Posterior cingulate gyrus (tissue), 11 donors: ENCODE data around the gene CACNA1B.
A peak's percentile ranks its signal among the peaks of the same experiment; 100 is the strongest.
"Not testable (repeated sequence)": the region's sequence is repeated elsewhere in the genome, so short reads cannot be mapped to it uniquely, and the experiment has no call there.

ENCODE experiments used
- DNase-seq, 10 donors: peaks; one replicate each; pipeline versions ENCODE4 v3.0.0 to v3.0.0-alpha.2; 2020 to 2021; ENCODE audit warnings: mixed read lengths in 3 of 10
- intact Hi-C: fragments of 100-400 bp; cut with DNase I; formaldehyde crosslinking; loops from one replicate; pipeline ENCODE4 v1.15.1; 2023

Gene CACNA1B

DNA sequence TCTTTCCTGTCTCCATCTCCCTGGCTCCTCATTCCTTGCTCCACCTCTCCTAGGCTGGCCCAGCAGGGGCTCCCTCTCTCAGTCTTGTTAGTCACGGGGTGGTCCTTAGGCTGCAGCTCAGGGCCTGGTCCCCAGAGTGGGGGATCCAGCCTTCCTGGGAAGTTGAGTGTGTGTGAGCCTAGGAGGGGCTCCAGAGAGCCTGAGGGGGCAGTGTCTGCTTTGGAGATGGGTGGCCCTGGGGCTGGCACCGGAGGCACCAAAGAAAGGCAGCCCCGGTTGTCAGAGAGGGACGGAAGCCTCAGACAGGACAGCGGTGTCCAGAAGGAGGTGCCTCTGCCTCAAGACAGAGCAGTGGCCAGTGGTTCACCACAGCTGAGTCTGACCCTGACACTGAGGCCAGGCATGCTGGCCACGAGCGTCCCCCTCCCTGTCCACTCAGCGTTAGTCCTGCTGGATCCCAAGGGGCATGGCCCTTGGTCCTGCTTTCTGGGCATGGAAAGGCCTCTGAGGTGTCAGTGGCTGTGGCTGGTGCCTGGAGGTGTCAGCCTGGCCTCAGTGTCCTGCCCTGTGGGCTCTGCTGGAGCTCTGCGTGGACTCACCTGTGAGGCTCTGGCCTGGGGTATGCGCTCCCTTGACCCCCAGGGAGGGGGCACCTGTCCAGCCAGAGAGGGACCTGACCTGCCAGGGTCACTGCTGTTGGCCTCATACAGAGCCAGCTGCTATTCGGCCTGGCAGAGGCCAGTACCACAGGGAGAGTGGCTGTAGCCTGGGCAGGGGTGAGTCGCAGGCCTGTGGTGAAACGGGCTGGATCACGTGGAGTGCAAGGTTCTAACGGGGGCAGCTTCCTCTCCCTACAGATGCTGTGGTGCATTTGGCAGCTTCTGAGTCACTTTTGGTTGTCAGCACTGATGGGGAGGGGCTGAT, 130.6 kb downstream of the CACNA1B start:
- intact Hi-C loops, result no loop called here
- peak in 5 of 10 donors; percentile 5 to 67 (median 56) for DNase-seq

DNA sequence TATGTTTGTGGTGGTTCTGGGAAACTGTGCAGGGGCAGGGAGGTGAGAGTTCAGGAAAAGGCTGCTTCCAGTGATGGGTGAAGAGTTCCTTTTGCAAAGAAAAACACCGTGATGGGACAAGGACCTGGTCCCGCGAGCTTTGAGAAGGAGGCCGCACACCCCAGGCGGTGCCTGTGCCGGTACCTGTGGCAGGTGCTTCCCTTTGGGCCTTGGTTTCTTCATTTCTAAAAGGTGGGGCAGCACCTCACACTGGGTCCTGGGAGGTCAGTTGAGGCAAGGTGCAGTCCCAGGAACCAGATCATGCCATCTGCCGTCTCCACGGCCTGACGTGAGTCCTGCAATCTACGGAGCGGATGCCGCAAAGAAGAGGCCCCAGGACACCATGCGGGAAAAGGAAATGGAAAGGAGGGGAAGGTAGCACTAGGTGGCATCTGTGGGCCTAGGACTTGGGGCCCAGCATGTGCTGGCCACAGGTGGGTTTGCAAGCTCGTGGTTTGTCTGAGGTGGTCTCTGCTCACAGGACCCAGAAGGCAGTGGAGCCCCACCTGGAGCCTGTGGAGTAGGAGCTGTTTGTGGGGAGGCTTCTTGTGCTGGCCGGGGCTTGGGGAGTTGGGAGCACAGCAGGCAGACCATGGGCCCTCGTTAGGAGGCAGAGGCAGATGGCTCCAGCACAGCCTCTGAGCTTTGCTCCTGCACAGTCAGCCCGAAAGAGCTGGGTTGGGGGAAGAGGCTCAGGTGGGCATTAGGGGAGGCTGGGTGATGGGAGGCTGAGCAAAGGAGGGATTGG, 131.6 kb downstream of the CACNA1B start:
- peak in 2 of 10 donors; percentile 3 to 68 for DNase-seq
- intact Hi-C loops, result no loop called here

DNA sequence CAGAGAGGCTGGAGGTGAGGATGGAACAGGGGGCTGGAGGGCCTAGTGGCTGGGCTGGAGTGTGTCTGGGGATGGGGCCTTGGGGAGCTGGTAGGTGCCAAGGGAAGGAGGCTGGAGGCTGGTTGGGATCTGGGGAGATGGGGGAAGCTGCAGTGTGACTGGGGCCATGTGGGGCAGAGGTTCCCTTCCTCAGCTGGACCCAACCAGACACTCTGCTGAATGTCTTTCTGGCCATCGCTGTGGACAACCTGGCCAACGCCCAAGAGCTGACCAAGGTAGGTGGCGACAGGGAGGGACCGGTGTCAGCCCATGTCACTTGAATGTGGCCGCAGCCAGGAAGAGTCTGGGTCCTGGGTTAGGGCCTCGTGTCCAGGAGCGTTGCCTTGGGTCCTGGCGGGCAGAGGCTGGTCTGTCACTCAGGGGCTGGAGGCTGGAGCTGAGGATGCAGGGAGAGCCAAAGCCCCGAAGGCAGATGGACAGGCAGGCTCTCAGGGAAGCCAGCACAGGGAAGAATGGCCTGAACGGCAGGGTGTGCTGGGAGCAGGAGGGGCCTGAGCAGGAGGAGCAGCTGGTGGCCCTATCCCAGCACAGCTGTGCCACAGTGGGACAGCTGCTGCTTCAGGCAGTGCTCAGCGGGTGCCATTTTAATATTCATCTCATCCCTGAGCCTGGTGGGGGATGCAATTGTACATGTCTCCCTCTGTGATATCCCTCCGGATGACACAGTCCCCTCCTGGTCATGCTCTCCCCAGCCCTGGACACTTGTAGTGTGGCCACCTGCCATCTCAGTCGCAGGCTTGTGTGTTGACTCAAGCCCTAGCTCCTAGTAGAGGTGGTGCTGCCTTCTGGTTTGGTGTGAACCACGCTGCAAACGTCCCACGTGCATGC, 132.5 kb downstream of the CACNA1B start:
- peak in 3 of 10 donors; percentile 10 to 87 (median 79) for DNase-seq
- intact Hi-C loops, result no loop called here

DNA sequence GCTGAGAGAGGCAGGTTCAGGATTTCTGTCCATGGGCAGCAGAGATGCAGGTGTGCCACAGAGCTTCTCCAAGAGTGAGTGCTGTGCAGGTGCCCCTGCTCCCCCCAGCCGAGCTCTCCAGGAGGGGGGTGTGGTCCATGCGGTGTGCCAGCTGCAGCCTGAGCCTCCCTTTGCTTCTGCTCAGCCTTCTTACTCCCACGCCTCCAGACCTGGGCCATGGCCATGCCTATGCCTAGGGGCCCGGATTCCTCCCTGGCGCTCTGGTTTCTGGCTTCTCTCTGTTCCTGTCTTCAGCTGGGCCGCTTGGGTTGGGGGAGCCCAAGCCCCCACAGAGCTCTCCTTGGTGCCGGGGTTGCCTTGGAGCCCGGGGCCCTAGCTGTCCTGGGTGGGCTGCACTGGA, 133.3 kb downstream of the CACNA1B start:
- intact Hi-C loops, result no loop called here
- peak in 3 of 10 donors; percentile 17 to 83 (median 80) for DNase-seq

DNA sequence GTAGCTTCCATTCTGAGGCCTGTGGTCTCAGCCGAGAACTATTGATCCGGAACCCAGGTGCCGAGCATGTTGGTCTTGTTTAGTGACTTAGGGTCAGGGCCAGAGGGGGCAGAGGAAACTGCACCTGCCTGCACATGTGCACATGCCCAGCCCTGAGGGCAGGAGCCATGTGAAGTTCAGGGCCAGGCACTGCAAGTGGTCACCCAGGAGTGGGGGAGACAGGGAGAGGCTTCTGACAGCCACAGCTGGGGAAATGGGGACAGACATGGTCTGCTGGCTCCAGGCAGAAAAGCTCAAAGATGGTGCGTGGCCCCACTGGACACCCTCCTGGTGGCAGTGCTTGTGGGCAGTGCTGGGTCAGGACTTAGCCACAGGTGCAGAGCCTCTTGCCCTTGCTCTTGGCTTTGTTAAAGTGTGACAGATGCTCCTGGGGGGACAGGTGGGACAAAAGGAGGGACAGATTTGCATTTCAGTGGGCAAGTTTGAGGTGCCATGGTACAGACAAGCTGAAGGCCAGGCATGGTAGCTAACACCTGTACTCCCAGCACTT, 134.4 kb downstream of the CACNA1B start:
- intact Hi-C loops, result no loop called here
- DNase-seq, result no peak

DNA sequence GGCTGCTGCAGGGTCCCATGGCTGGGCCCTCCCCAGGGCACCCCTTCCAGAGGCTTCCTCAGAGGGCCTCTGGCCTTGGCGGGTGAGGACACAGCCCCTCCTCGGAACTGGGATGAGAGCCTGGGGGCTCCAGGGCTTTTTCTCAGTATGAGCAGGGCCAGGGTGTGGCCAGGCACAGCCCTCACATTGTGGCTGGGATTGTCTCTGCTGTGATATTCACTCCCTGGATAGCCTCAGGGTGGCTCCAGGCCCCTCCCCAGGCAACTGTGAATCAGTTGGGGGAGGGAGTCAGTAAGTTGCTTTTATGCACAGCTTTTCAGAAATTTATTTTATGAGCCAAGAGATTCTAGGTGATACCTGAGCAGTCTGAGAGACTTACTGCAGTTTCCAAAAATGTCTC, 135.7 kb downstream of the CACNA1B start:
- DNase-seq, result no peak
- intact Hi-C loops, result no loop called here

DNA sequence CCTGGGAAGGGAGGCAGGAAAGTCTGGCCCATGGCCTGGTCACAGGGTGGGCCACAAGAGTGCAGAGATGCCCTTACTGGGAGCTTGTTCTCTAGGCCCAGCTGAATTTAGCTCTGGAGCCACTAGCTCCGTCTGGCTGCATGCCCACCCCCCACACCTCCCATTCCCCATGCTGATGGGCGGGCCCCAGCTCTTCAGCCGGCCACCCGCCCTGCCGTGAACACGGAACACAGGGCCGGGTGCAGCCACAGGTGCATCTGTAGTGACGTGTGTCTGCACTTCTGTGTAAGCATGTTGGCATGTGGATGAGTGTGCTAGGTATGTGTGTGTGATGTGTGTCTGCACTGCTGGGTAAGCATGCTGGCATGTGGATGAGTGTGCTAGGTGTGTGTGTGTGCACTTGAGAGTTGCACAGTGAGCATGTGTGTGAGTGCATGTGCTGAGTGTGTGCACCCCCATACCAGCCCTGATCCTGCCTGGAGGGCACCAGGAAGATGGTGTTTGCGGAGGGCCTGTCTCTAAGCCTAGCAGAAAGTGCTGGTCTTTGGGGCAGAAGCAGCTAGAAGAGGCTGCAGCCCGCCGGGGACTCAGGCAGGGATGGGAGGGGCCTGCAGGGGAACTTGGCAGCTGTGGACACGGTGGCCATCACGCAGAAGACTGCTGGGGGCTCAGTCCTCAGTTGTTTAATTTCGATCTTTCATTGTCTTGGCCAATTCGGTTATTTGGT, 136.4 kb downstream of the CACNA1B start:
- peak in 1 of 10 donors; percentile 72 for DNase-seq
- intact Hi-C loops, result no loop called here

DNA sequence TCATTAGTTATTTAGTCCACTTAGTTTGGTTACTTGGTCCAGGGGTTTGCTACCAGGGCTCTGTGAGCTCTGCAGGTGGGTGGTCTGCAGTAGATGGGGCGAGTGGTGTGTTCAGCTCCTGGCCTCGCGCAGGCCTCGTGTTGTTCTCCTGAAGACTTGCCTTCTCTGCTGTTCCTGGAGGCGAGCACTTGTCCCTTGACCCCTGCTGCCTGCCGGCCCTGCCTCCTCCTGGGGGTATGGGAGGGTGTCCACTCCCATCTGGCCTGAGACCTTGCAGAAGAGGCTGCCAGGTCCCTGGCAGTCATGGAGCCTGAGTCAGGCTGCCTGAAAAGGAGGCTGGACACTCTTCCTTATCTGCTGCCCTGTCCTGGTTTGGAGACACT, 137.0 kb downstream of the CACNA1B start:
- intact Hi-C loops, result no loop called here

DNA sequence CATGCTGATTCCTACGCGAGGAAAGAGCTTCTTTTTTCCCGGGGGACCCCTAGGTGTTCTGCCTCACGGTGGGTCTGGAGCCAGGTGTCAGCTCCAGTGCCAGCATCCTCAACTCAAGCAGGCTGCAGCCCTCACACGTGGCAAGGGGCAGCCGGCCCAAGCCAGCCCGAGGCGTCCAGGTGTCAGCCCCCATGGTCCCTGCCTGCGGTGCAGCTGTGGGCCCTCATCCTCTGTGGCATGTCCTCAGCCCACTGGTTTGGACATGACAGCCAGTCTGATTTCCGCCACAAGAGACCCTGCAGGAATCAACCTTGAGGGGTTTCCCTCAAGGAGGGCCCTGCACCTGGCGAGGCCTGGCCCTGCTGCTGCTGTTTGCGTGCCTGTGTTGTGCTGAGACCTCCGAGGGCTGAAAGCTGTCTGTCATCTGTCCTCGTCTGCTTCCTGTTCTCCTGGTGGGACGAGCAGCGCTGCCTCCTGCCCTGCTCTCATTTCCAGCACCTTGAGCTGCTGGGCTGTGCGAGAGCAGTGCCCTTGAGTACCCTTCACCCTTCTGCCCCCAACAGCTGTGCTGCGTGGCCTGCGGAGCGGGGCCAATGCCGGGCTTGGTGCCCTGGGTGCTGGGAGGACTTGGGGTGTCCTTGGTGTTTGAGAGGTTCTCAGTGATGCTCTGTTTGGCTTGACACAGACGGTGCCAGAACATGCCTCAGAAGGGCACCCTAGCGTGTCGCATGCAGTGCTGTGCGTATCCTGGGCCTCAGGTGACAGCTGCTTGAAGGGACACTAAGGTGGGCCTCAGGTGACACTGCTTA, 137.6 kb downstream of the CACNA1B start:
- DNase-seq, result peak in 3 of 10 donors; percentile 59 to 81 (median 65)
- intact Hi-C loops, result no loop called here

More for the DNA sequence above, 137.0 kb downstream of the CACNA1B start:
- DNase-seq, result peak in 2 of 10 donors; percentile 45 to 48

DNA sequence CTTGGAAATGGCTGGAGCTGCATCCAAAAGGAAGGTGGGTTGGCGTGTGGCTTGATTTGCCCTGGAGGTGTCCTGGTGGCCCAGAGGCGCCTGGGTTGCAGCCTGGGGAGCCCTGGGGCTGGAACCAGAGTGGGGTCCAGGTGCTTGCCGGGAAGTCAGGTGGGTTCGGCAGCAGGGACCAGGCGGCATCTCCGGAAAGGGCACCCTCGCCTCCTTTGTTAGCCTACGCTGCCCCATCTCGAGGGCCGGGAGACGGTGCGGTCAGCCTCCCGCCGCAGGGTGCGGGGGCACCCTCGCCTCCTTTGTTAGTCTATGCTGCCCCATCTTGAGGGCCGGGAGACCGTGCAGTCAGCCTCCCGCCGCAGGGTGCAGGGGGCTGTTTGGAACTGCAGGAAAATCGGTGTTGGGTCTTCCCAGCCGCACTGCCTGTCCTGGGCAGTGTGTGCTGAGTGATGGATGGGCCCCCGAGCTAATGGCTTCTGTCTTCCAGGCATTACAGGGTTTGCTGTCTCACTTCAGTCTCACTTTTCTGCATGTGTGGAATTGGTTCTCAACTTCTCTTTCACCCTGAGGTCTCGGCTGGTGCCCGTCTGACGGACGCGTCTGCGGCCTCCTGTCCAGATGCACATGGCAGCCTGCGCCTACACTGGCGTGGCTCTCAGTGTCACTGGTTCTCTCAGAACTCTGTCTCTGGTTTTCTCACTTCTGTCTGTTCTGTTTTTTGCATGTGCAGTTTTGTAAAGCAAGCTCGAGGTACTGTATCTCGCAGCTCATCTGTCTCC, 139.0 kb downstream of the CACNA1B start:
- peak in 1 of 10 donors; percentile 76 for DNase-seq
- intact Hi-C loops, result no loop called here

DNA sequence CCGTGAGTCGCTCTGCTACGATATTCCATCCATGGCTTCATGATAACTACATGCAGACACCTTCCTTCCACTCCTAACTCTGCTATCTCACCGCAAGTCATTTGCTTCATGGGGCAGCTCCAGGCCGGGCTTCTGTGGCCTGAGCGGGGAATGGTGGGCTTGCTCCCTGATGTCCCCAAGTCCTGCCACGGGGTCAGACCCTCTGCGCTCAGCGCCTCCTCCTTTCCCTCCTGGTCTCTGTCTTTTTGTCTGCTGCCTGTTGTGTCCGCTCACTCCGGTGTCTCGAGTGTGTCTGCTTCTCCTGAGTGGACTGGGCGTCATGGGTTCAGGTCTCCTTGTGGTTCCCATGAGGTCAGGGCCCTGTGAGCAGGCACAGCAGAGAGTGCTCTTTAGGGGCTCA, 139.6 kb downstream of the CACNA1B start:
- peak in 1 of 10 donors; percentile 72 for DNase-seq
- intact Hi-C loops, result no loop called here

DNA sequence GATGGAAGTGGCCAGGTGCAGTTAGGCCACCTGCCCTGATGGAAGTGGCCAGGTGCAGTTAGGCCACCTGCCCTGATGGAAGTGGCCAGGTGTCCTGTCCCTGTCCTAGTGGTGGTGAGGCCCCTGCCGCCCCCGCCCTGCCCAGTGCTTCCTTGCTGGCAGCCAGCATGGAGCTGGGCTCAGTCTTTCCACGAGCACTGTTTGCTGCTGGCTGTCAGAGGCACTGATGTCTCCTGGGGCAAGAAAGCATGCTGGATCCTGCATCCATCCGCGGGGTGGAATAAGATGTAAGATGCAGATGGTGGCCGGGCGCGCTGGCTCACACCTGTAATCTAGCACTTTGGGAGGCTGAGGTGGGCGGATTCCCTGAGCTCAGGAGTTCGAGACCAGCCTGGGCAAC, 141.9 kb downstream of the CACNA1B start:
- intact Hi-C loops, result not testable (repeated sequence)
- peak in 1 of 10 donors; percentile 41 for DNase-seq

DNA sequence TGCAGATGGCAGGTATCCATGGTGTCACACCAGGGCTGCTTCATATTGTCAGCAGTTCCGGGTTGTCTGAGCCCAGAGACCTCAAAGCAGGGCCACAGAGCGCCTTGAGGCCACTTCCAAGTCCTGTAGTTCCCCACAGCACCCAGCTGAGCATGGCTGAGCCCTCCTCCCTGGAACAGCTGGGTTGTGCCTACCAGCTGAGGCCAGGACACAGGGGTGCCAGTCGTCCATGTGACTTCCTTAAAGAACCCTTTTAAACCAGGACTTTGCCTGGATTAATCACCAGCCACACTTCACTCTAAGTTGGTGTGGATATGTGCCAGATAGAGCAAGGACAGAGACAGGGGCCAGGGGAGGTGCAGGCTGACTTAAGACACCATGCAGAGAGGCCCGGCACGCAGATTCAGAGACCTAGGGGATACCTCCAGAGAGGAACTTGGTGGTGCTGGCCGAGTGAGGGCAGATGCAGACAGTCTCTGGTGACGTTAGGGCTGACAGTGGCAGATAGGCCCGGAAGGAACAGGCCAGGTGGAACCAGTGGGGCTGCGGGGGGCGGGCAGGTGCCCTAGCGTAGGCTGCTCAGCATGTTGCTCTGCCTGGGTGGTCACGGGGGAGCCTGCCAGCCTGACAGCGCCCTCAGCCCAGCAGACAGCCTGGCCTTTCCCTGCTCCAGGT, 142.7 kb downstream of the CACNA1B start:
- intact Hi-C loops, result no loop called here
- peak in 2 of 10 donors; percentile 57 to 82 for DNase-seq

DNA sequence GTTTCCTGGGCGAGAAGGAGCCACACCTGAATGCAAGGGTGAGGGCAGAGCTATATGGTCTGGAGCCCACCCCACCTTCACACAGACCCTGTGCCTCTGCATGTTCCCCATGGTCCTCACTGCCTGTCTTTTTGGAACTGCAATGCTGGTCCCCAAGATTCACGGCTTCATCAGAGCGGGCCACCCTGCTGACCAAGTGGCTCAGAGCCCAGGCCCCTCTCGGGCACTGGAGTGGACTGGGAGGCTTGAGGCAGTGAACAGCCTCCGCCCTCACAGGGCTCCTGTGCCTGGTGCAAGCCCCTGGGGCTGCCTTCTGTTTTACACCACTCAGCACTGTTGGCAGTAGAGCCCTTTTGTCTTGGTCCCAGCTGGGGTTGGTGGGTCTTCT, 143.2 kb downstream of the CACNA1B start:
- intact Hi-C loops, result no loop called here

DNA sequence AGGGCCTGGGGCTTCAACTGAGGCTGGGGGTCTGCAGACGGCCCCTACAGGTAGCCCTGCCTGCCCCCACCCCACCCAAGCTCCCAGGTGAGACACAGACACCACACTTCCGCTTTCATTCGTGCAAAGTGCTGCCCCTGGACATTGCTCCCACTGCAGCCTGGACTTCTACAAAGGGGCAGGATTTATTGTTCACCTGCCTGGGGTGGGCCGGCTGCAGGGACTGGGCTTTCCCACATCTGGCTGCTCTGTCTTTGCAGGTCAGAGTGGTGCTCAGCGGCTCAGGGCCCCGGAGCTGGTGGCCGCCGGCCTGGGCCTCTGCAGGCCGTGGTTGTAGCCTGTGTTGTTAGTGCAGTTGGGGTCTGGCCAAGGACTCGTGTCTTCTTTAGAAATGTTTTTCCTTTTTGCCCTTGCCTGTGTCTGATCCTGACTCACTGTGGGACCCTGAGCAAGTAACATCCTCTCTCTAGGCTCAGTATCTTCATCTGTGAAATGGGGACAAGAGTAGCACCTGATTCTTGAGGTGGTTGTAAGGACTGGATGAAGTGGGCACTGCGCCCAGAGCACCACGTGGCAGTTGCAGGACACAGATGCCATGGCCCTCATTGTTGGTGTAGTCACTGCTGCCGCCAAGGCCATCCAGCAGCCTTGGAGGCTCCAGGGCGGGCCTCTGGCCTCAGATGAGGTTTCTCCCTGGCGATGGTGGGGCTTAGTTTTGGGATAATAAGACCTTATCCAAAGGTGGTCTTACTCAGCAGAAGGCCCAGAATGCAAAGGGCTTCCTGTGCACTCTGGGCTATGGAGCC, 143.9 kb downstream of the CACNA1B start:
- peak in 2 of 10 donors; percentile 60 to 66 for DNase-seq
- intact Hi-C loops, result no loop called here

More for the DNA sequence above, 143.2 kb downstream of the CACNA1B start:
- peak in 1 of 10 donors; percentile 65 for DNase-seq

DNA sequence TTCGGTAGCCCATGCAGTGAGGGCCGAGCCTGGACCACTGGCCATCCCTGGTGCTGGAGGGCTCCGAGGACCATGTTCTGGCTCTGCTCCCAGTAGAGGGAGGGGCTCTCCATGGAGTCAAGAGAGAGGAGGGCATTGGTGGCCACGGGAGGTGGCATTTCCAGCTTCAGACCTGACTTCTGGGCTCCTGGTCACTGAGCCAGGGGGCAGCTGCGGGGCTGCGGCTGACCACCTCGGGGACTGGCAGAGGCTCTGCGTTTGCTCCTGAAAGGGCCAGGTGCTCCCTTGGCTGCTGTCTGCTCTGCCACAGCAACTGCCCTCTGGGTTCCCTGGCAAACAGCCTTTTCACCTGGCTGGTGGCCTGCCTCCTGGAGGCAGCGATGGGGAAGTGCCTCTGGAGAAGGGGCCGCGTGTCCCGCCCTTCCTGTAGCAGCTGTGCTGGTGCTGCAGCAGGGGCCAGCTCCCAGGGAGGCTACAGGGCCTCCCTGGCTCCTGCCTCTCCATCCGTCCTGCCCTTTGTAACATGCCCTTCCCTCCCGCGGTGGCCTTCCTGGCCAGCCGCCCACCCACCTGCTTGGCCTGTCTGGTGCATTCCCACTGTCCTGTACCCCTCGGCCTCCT, 144.6 kb downstream of the CACNA1B start:
- intact Hi-C loops, result no loop called here
- peak in 3 of 10 donors; percentile 77 to 86 (median 82) for DNase-seq
